Measurements from ENCODE around the gene PTN.

PTN gene

GRCh38 chr7:137386966-137387365 lies 43.4 kb upstream of the PTN start:
- Histone ChIP-seq H3K79me2 (ENCODE audit: insufficient read depth, low read length) (no peaks in the 10 kb centered on the region), H3F3A (ENCODE audit: low read depth) (no peaks in the 10 kb centered on the region), H3K4me2 (ENCODE audit: low read depth, low read length, poor library complexity, severe bottlenecking) (no peak overlapping the region), H3K27me3 (ENCODE audit: insufficient read depth, low read length, poor library complexity, severe bottlenecking) (no peaks in the 10 kb centered on the region), H2AFZ (ENCODE audit: low read length) (no peak overlapping the region), H3K9me3 (ENCODE audit: insufficient read depth, low read depth, low read length) (no peaks in the 10 kb centered on the region), H3K4me3 (ENCODE audit: low read length, poor library complexity, severe bottlenecking) (no peak overlapping the region), H3K36me3 (ENCODE audit: insufficient read depth, low read length) (no peaks in the 10 kb centered on the region), H3K4me1 (ENCODE audit: insufficient read depth, low read length, poor library complexity, severe bottlenecking) (no peaks in the 10 kb centered on the region), H4K20me1 (ENCODE audit: insufficient read depth, low read length, poor library complexity, severe bottlenecking) (no peaks in the 10 kb centered on the region), H3K9ac (ENCODE audit: low read depth, low read length, poor library complexity, severe bottlenecking) (no peak overlapping the region), H3K9me2 (replicated peaks; ENCODE audit: low read depth, low read length) (no peaks in the 10 kb centered on the region)
- no peak for TF ChIP-seq CTCF (conservative IDR thresholded peaks at IDR 0.05; ENCODE audit: low read length)
- TF ChIP-seq EZH2phosphoT487 (IDR thresholded peaks at IDR 0.05; ENCODE audit: borderline replicate concordance): no peak

- Histone ChIP-seq H3F3A (ENCODE audit: low read depth) (no peaks in the 10 kb centered on the region), H3K9ac (ENCODE audit: low read depth, low read length, poor library complexity, severe bottlenecking) (no peak overlapping the region), H3K4me2 (ENCODE audit: low read depth, low read length, poor library complexity, severe bottlenecking) (no peak overlapping the region), H3K9me2 (replicated peaks; ENCODE audit: low read depth, low read length) (no peaks in the 10 kb centered on the region), H4K20me1 (ENCODE audit: insufficient read depth, low read length, poor library complexity, severe bottlenecking) (no peaks in the 10 kb centered on the region), H3K79me2 (ENCODE audit: insufficient read depth, low read length) (no peaks in the 10 kb centered on the region), H2AFZ (ENCODE audit: low read length) (no peak overlapping the region), H3K27me3 (ENCODE audit: insufficient read depth, low read length, poor library complexity, severe bottlenecking) (no peaks in the 10 kb centered on the region), H3K4me3 (ENCODE audit: low read length, poor library complexity, severe bottlenecking) (no peak overlapping the region), H3K9me3 (ENCODE audit: insufficient read depth, low read depth, low read length) (no peaks in the 10 kb centered on the region), H3K36me3 (ENCODE audit: insufficient read depth, low read length) (no peaks in the 10 kb centered on the region), H3K4me1 (ENCODE audit: insufficient read depth, low read length, poor library complexity, severe bottlenecking) (no peaks in the 10 kb centered on the region)
- TF ChIP-seq EZH2phosphoT487 (IDR thresholded peaks at IDR 0.05; ENCODE audit: borderline replicate concordance): no peak
- no peak for TF ChIP-seq CTCF (conservative IDR thresholded peaks at IDR 0.05; ENCODE audit: low read length)
Measured at GRCh38 chr7:137381045-137381444, 37.5 kb upstream of the PTN start.

GRCh38 chr7:137373507-137373906 lies 30.0 kb upstream of the PTN start:
- Histone ChIP-seq H3K9ac (ENCODE audit: low read depth, low read length, poor library complexity, severe bottlenecking) (no peak overlapping the region), H4K20me1 (ENCODE audit: insufficient read depth, low read length, poor library complexity, severe bottlenecking) (no peaks in the 10 kb centered on the region), H3K9me2 (replicated peaks; ENCODE audit: low read depth, low read length) (no peaks in the 10 kb centered on the region), H3F3A (ENCODE audit: low read depth) (no peaks in the 10 kb centered on the region), H3K36me3 (ENCODE audit: insufficient read depth, low read length) (no peaks in the 10 kb centered on the region), H3K27me3 (ENCODE audit: insufficient read depth, low read length, poor library complexity, severe bottlenecking) (no peaks in the 10 kb centered on the region), H3K4me1 (ENCODE audit: insufficient read depth, low read length, poor library complexity, severe bottlenecking) (no peaks in the 10 kb centered on the region), H3K9me3 (ENCODE audit: insufficient read depth, low read depth, low read length) (no peaks in the 10 kb centered on the region), H3K4me2 (ENCODE audit: low read depth, low read length, poor library complexity, severe bottlenecking) (no peak overlapping the region), H2AFZ (ENCODE audit: low read length) (no peak overlapping the region), H3K79me2 (ENCODE audit: insufficient read depth, low read length) (no peaks in the 10 kb centered on the region), H3K4me3 (ENCODE audit: low read length, poor library complexity, severe bottlenecking) (no peak overlapping the region)
- TF ChIP-seq EZH2phosphoT487 (IDR thresholded peaks at IDR 0.05; ENCODE audit: borderline replicate concordance) (no peak), CTCF (conservative IDR thresholded peaks at IDR 0.05; ENCODE audit: low read length) (no peak)
